ENCODE data around the gene ZSCAN1.

Gene ZSCAN1

DNA sequence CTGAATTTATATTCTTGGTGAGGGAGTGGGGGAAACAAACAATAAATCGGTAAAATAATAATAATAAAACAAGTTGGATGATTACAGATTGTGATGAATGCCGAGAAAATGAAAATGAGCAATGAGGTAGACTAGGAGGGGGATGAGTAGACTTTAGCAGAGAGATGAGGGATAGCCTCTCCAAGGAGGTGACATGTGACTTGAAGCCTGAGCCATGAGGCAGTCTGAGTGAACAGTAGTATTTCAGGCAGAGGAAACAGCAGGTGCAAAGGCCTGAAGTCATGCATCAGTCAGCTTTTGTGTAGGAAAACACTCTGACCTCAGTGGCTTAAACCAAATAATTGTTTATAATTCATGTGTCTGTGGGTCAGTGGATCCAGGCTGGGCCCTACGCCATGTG lies 29.9 kb downstream of the ZSCAN1 start:
- TF ChIP-seq, protein P1, sequence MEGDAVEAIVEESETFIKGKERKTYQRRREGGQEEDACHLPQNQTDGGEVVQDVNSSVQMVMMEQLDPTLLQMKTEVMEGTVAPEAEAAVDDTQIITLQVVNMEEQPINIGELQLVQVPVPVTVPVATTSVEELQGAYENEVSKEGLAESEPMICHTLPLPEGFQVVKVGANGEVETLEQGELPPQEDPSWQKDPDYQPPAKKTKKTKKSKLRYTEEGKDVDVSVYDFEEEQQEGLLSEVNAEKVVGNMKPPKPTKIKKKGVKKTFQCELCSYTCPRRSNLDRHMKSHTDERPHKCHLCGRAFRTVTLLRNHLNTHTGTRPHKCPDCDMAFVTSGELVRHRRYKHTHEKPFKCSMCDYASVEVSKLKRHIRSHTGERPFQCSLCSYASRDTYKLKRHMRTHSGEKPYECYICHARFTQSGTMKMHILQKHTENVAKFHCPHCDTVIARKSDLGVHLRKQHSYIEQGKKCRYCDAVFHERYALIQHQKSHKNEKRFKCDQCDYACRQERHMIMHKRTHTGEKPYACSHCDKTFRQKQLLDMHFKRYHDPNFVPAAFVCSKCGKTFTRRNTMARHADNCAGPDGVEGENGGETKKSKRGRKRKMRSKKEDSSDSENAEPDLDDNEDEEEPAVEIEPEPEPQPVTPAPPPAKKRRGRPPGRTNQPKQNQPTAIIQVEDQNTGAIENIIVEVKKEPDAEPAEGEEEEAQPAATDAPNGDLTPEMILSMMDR (conservative IDR thresholded peaks at IDR 0.05; ENCODE audit: low read depth), result no peak
- POLR2A ChIA-PET (ENCODE audit: low non-redundant PET), result no interaction called here

DNA sequence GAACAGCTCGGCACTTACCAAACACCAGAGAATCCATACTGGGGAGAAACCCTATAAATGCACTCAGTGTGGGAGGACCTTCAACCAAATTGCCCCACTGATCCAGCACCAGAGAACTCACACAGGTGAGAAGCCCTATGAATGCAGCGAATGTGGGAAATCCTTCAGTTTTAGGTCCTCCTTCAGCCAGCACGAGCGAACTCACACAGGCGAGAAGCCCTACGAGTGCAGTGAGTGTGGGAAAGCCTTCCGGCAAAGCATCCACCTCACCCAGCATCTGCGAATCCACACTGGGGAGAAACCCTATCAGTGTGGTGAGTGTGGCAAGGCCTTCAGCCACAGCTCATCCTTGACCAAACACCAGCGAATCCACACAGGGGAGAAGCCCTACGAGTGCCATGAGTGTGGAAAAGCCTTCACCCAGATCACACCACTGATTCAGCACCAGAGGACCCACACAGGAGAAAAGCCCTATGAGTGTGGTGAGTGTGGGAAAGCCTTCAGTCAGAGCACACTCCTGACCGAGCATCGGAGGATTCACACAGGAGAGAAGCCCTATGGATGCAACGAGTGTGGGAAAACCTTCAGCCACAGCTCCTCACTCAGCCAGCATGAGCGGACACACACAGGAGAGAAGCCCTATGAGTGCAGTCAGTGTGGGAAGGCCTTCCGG lies 33.6 kb downstream of the ZSCAN1 start:
- DNase-seq (ENCODE audit: low spot score), result no peak
- no peak overlapping the region for H3K27ac ChIP-seq
- CTCF ChIA-PET, result interaction anchor here (0.6 kb wide), 1 partner anchor 12 kb away, joined by 5 read pairs; no protein-coding TSS in a partner anchor
- POLR2A ChIA-PET (ENCODE audit: low non-redundant PET), result no interaction called here
- TF ChIP-seq, protein P1 (conservative IDR thresholded peaks at IDR 0.05; ENCODE audit: low read depth), result no peak

More for the DNA sequence above, 29.9 kb downstream of the ZSCAN1 start:
- DNase-seq (ENCODE audit: low spot score), result no peak
- CTCF ChIA-PET, result no interaction called here
- H3K27ac ChIP-seq, result no peak overlapping the region

- TF ChIP-seq, protein P1 (conservative IDR thresholded peaks at IDR 0.05; ENCODE audit: low read depth), result no peak
- POLR2A ChIA-PET (ENCODE audit: low non-redundant PET), result no interaction called here
- H3K27ac ChIP-seq, result no peak overlapping the region
- DNase-seq (ENCODE audit: low spot score), result no peak
- CTCF ChIA-PET, result no interaction called here
These were observed 46.0 kb downstream of the ZSCAN1 start for GRCh38 chr19:58079792-58080191.

- POLR2A ChIA-PET (ENCODE audit: low non-redundant PET), result no interaction called here
- no peak for DNase-seq (ENCODE audit: low spot score)
- TF ChIP-seq, protein P1 (conservative IDR thresholded peaks at IDR 0.05; ENCODE audit: low read depth), result no peak
- no peak overlapping the region for H3K27ac ChIP-seq
- CTCF ChIA-PET, result no interaction called here
These were observed 49.2 kb downstream of the ZSCAN1 start for GRCh38 chr19:58083021-58083420.

- no peak overlapping the region for H3K27ac ChIP-seq
- no peak for DNase-seq (ENCODE audit: low spot score)
- ChIA-PET CTCF (no interaction called here), POLR2A (ENCODE audit: low non-redundant PET) (interaction anchor here (0.5 kb wide), 1 partner anchor 8 kb away, joined by 3 read pairs; no protein-coding TSS in a partner anchor)
- TF ChIP-seq, protein P1 (conservative IDR thresholded peaks at IDR 0.05; ENCODE audit: low read depth), result no peak
These were observed 50.9 kb downstream of the ZSCAN1 start for GRCh38 chr19:58084596-58085347.

GRCh38 chr19:58085348-58085875 lies 51.6 kb downstream of the ZSCAN1 start:
- DNase-seq (ENCODE audit: low spot score), result no peak
- CTCF ChIA-PET, result no interaction called here
- POLR2A ChIA-PET (ENCODE audit: low non-redundant PET), result no interaction called here
- TF ChIP-seq, protein P1 (conservative IDR thresholded peaks at IDR 0.05; ENCODE audit: low read depth), result no peak
- H3K27ac ChIP-seq, result no peak overlapping the region

Data from RWPE1 (cell line).